Fibroblast of gingiva (primary cell): Measurements from ENCODE around the gene XKR3.
"Not testable (repeated sequence)": the region's sequence is repeated elsewhere in the genome, so short reads cannot be mapped to it uniquely, and the experiment has no call there.

Experiments
- DNase-seq: peaks from one replicate; pipeline ENCODE4 v3.0.0-alpha.2; 2011; ENCODE audit warnings: low read depth

The XKR3 gene

GRCh38 chr22:16747266-16748159 lies 77.7 kb downstream of the XKR3 start:
- not testable (repeated sequence) for DNase-seq

- not testable (repeated sequence) for DNase-seq
Measured at GRCh38 chr22:16734271-16734670, 90.9 kb downstream of the XKR3 start.
